ENCODE measurements around the gene FKBP2. TPM values are rescaled to one million over a fixed set of nuclear protein-coding genes. Genes with fewer than 3 reads are reported as not detected.

The FKBP2 gene
- 64.7 and 76.0 TPM in 2 replicates for total RNA-seq

DNA sequence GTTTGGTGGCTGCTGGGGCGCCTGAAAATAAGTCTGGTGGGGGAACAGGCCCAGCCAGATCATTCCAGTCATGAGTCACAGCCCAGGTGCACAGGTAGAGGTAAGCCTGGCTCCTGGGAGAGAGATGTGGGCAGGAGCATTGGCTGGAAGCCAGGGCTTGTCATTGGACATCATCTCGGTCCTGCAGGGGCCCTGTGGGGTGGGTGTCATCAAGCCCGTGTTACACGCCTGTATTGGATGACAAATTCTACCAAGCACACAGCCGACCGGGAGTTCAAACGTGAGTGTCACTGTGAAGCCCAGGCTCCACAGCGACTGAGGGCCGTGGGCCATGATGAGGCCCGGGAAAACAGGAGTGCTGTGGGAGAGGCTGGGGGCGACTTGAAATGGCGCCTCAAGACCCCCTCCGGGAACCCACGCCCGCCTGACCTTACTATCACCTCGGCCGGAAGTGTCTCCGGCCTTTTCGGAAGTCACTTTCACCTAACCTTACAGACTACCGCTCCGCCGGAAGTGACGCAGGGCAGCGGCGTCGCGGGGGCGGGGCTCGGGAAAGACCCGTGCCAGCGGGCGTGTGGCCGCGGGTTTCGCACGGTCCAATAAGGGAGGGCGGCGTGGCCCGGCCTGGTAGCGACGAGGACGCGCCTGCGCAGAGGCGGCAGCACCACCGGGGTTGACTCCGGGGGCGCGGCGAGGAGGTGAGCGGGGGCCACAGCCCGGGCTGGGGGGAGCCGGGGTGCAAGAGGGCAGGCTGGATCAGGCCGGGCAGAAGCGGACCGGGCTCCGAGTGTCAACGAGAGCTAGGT, at the start of gene FKBP2:
Gene FKBP2, plus strand, starts transcription at position 661 of the 806 bp plus-strand sequence. CDS start 1,293 bp downstream, outside the sequence.

DNA sequence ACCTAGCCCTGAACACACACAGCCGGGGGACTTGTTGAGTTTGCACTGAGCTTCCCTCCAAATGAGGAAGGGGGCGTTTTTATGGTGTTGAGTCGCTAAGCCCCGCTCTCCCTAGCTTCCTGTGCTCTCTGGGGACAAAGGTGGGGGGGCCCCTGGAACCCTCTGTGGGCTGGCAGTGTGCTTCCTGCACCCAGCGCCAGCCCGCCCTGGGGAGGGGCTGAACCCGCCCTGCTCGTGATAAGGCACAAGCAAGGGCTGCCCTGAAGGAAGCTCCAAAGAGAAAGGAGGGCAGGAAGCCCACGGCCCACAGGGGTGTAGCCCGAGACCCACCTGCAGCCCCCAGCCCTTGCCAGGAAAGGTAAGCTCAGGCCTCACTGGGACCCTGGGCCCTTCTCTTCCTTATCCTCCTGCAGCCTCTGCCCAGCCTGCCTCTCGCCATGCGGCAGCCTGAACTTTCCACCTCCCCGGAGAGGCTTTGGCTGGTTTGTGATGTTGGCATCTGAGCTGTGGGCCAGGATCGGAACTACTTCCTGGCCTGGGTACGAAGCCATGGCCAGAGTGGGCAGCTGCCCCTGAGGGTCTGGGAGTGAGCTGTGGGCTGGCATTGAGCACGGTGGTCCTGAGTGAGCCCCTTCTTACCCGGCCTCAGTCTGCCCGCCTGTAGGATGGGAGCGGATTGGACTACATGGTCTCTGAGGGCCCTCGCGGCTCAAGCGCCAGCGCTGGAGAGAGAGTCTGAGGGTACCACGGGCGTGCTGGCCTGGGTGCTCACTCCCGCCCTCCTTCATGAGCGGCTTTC, 34.2 kb upstream of the FKBP2 start, which contains the start of gene FERMT3:
Gene FERMT3, plus strand, starts transcription at position 265 of the 799 bp plus-strand sequence. CDS start 644 bp downstream, outside the sequence.

DNA sequence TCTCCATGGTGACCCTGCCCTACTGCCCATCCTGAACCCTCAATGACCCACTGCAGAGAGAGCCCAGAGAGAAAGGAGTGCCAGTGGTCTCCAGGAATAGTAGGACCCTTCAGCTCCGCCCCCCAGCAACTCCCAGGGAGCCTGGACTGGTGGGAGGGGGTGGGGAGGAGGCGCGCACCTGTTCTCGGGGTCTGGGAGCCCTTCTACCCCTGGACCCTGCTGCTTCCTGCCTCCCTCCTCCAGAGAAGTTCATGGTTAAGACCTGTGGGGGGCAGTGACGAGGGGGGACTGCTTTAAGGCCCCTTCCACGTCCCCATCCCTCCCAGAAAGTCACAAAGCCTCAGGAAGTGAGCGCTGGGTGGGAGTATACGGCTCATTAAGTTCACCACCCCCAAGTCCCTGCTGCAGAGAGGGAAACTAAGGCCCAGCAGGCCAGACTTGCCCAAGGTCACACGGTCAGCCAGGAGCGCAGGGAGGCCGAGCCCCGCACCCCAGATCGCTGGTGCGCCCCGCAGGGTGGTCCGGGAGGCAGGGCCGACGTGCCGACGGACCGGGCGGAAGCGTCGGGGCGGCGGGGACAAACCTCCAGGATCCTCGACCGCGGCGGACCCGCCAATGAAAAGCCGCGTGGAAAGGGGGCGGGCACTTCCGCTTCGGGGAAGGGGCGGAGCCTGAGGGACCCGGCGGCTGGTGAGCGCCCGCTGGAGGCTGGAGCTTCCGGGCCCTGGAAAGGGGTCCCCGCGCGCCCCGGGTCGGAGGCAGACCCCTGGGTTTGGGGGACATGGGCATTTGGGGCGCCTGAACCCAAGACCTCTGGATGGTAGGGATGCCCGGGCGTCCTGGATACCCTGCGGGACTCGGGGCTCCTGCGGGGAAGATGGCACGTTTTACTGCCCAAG, 15.0 kb upstream of the FKBP2 start, which contains the start of the genes NUDT22 and TRPT1:
Gene NUDT22, plus strand, starts transcription at position 667 of the 899 bp plus-strand sequence. CDS start 379 bp downstream, outside the sequence.
Gene TRPT1, minus strand, starts transcription at position 579 of the 899 bp plus-strand sequence. Its CDS starts 326 bp downstream, at position 253.

DNA sequence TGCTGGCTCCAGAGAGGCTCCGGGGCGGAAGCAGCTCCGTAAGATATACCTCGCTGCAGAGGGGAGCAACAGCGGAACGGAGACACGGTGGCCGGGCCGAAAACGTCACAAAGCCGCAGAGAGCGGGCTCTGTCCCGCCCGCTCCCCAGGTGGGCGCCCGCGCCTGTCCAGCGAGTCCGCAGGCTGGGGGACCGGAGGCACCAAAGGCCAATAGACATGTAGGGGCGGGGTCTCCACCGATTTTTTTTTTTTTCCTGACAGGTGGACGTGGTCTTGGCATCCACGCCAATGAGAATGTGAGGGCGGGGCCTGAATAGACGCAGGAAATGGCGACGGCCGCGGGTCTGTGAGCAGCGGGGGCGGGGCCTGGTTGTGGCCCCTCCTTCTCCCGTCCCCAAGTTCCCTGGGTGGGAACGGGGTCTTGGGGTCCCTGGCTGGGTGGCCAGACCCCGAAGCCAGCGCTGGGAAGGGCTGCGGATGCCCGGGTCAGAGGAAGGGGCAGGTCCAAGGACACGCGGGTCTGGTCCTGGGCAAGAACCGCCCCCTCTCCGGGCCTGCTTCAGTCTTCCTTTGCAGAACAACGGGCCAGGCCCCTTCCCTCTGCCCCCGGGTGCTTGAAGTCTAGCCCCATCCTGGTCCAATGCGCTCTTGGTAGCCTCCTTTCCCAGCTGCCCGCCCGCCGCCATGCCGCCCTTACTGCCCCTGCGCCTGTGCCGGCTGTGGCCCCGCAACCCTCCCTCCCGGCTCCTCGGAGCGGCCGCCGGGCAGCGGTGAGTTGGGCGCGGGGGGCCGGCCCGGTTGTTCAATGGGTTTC, 10.5 kb upstream of the FKBP2 start, which contains the start of gene DNAJC4:
Gene DNAJC4, plus strand, starts transcription at position 378 of the 814 bp plus-strand sequence. Its CDS starts 307 bp downstream, at position 685.

DNA sequence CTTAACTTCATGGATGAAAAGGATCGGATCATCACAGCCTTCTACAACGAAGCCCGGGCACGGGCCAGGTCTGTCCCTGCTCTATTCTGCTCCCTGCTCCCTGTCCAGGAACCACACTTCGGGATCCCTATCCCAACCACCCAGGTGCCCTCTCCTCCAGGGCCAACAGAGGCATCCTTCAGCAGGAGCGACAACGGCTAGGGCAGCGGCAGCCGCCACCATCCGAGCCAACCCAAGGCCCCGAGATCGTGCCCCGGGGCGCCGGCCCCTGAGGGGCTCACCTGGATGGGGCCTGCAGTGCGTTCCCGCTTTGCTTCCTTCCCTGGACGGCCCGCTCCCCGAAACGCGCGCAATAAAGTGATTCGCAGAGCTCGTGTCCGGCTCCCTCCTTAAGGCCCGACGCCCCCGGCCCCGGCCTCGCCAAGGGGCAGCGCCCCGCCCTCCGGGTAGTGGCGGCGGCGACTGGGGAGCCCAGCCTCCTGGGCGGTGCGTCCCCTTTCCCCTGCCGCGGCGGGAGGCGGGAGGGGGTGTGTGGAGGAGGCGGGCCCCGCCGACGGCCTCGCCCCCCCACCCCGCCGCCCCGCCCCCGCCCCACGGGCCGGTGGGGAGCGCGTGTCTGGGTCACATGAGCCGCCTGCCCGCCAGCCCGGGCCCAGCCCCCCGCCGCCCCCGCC, 6.8 kb upstream of the FKBP2 start, which contains the start of gene VEGFB:
Gene VEGFB, plus strand, starts transcription at position 672 of the 674 bp plus-strand sequence. CDS start 250 bp downstream, outside the sequence.

DNA sequence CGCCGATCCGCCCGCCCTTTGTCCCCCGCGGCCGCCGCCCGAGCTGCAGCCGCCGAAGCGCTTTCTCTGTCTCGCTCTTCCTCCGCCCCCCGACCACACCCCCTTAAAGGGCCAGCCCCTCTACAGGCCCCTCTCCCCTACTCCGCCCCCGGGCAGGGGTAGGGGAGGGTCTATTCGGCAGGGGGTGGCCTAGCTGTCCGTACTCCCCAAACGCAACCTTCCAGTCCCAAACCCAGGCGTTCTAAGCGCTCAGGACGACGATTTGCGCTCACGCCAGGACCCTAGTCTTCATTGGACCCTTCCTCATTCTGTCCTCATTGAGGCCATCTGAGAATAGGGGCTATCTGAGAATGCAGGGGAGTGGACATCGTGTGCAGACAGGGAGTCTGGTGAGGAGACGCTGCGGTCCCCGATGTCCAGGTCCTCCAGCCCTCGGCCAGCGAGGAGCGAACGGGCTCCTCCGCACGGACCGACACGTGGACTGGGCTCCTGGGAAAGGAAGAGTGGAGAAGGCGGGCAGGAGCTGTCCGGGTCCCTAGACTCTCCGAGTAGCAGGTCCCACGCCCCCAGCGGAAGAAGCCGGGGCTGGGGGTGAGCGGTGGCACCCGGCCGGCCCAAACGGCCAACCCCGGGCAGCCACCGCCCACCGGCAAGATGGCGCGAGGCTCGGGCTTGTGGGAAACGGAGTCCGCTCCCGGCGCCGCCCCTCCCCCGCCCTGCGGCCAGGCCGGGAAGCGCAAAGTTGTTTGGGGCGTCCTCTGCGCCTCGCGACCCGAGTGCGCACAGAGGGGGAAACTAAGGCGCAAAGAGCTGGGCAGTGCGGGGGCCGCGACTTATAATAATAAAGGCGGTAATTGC, 6.2 kb downstream of the FKBP2 start, which contains the start of gene PPP1R14B:
Gene PPP1R14B, minus strand, starts transcription at position 73 of the 858 bp plus-strand sequence. CDS start 270 bp downstream, outside the sequence.

DNA sequence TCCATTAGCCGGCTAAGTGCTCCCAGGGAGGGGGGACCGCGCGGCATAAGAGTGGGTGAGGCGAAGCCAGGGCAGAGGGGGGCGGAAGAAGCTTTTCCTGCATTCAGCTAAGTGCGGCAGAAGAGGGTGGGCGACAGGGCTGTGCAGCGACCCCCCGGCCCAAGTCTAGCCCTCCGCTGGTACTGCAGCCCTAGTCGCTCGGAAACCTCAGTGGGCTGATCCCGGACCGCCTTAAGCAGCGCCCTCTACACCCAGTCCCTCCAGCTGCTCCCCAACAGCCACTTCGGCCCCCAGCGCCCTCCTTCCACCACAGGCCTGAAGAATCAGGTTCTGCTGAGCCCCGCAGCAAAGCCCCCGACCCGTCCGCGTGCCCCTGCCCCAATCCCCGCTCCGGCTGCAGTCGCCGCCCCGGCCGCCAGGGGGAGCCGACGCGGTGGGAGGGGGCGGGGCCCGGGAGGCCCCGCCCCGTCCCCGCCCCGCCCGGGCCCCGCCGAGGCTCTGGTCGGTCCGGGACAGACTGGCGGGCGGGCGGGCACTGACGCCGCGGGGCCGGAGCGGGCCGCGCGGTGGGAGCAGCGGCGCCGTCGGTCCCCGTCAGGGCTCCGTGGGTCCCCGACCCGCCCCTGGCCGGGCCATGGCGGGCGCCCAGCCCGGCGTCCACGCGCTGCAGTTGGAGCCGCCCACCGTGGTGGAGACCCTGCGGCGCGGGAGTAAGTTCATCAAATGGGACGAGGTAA, 10.3 kb downstream of the FKBP2 start, which contains the start of gene PLCB3:
Gene PLCB3, plus strand, starts transcription at position 515 of the 737 bp plus-strand sequence. Its CDS starts 120 bp downstream, at position 635.

DNA sequence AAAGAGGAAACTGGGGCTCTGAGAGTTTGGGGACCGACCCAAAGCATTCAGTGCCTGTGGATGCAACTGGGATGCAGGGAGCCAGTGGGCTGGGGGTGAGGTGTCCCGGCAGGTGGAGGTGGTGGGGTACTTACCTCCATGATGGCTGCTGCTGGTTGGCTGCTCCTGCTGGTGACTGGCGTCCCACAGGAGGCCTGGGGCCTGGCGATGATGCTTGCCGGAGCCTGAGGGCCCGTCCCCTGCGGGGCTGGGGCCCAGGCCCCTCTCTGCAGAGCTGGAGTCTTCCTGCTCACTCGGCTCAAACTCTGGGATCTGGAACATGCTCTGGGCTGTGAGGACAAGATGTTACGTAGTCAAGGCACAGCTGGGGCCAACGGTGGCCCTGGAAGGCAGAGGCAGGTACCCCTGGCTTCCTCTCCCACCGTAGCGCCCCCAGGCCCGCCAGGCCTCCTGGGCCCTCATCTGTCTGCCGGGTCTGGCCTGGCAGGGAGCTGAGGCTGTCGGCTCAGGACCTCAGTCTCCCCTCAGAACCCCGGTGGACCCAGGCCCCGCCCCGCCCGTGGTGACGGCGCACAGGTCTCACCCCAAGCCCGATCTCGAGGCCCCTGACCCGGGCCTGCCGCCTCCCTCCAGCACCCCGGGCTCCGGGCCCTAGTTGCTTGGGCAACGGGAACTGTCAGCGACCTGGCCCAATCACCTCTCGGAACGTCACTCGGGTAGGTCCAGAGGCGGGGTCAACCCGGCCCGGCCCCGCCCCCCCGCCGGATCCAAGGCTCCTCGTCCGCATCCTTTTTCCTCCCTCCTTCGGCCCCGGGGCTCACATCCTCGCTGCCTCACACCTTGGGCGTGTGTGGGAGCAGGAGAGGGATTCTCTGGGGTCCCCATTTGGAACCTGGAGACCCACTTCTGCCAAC, 43.4 kb downstream of the FKBP2 start, which contains the start of gene BAD:
Gene BAD, minus strand, starts transcription at position 618 of the 914 bp plus-strand sequence. Its CDS starts 297 bp downstream, at position 321.

DNA sequence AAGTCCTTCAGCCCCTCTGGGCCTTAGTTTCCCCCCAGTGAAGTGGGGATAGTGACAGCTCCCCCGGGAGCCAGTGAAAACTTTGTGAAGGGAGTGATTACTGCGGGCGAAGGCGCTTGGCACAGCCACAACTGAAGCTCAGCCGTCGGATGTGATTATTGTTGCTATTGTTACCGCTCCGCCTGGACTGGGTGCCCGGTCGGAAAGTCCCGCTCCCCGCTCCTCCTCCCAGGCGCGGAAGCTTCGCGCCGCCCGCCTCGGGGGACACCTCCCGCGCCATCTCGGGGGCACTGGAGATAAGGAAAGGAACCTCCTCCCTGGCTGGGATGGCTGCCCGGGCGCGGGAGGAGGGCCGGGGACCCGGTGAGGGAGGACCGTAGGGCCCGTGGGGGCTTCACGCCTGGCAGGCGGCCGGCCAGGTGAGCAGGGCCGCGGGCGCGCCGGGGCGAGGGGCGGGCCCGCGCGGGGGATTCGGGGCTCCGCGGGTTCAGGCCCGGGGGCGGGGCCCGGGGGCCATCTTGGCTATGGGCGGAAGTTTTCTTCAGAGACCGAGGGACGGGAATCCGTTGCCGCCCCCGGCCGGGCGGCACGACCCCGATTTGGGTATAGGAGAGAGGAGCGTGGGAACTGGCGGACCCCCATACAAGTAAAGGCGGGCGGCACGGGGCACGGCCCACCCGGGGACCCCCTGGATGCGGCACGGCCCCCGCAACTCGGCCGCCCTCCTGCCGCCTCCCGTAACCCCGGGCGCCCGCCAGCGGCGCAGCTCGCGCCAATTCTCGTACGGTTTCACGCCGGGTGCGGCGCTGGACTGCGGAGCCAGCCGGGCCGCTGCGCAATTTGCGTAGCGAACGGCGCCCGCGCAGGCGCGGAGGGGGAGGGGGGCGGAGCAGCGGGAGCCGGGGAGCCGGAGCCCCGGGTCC, 44.3 kb downstream of the FKBP2 start, which contains the start of gene GPR137:
Gene GPR137, plus strand, starts transcription at position 887 of the 923 bp plus-strand sequence. CDS start 677 bp downstream, outside the sequence.

DNA sequence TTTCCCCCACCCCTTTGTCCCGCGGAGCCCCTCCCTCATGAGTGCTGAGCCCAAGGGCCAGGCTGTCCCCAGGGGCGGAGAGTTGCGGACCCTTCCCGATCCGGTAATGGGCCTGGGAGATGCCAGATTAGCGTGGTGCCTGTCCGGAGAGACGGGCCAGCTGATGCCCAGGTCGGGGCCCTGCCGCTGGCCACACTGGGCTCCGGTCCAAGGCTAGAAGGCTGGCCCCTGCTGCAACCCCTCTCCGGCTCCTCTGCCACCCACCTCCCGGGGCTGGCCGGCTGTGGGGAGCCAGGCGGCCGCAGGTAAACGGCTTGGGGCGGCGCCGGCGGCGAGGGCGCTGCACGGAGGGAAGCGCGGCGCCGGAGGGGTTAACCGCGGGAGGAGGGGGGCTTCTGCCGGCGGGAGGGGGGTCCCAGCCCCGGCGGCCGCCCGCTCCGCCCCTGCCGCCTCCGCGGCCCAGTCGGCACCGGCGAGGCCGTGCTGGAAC, 50.4 kb downstream of the FKBP2 start, which contains the start of gene KCNK4:
Gene KCNK4, plus strand, starts transcription at position 41 of the 490 bp plus-strand sequence. CDS start 1,717 bp downstream, outside the sequence.

Other genes starting within 250 kb of the FKBP2 start
- gene FLRT1, start 205.2 kb upstream of the FKBP2 start, total RNA-seq: 0.09 and 0.16 TPM in 2 replicates
- gene MACROD1, start 75.0 kb upstream of the FKBP2 start, total RNA-seq: 16.9 and 17.7 TPM in 2 replicates
- 87.2 and 125 TPM in 2 replicates for gene STIP1, start 54.9 kb upstream of the FKBP2 start, total RNA-seq
- 2.0 and 3.3 TPM in 2 replicates for gene FERMT3, start 34.4 kb upstream of the FKBP2 start, total RNA-seq
- gene TRPT1, start 14.9 kb upstream of the FKBP2 start, total RNA-seq: 29.6 and 35.1 TPM in 2 replicates
- gene NUDT22, start 14.8 kb upstream of the FKBP2 start, total RNA-seq: 37.1 and 57.7 TPM in 2 replicates
- gene DNAJC4, start 10.5 kb upstream of the FKBP2 start, total RNA-seq: 9.1 and 11.7 TPM in 2 replicates
- 21.6 and 22.1 TPM in 2 replicates for gene VEGFB, start 6.5 kb upstream of the FKBP2 start, total RNA-seq
- 93.2 and 113 TPM in 2 replicates for gene PPP1R14B, start 5.8 kb downstream of the FKBP2 start, total RNA-seq
- gene PLCB3, start 10.4 kb downstream of the FKBP2 start, total RNA-seq: 25.8 and 28.4 TPM in 2 replicates
- 43.1 and 65.1 TPM in 2 replicates for gene BAD, start 43.6 kb downstream of the FKBP2 start, total RNA-seq
- 6.5 and 7.9 TPM in 2 replicates for gene GPR137, start 44.8 kb downstream of the FKBP2 start, total RNA-seq
- 0.09 TPM in 1 of 2 replicates, not detected in the other for gene KCNK4, start 50.2 kb downstream of the FKBP2 start, total RNA-seq
- gene CATSPERZ, start 59.3 kb downstream of the FKBP2 start, total RNA-seq: 0.43 and 0.95 TPM in 2 replicates
- gene ESRRA, start 64.4 kb downstream of the FKBP2 start, total RNA-seq: 21.6 and 31.4 TPM in 2 replicates
- gene TRMT112, start 76.5 kb downstream of the FKBP2 start, total RNA-seq: 240 and 246 TPM in 2 replicates
- gene PRDX5, start 77.0 kb downstream of the FKBP2 start, total RNA-seq: 399 and 404 TPM in 2 replicates
- gene CCDC88B, start 99.1 kb downstream of the FKBP2 start, total RNA-seq: 1.3 and 1.7 TPM in 2 replicates
- gene RPS6KA4, start 118.1 kb downstream of the FKBP2 start, total RNA-seq: 28.7 and 37.2 TPM in 2 replicates